ENCODE data around the gene INSIG1. TPM values are rescaled to one million over a fixed set of nuclear protein-coding genes. Genes with fewer than 3 reads are reported as not detected.

INSIG1 gene
- total and polyA plus RNA-seq, 10 donors = 15.8 to 61.8 (median 27.7) TPM

GRCh38 chr7:155317114-155317434 is 19.4 kb downstream of the INSIG1 start:
- TF ChIP-seq POLR2A (IDR thresholded peaks at IDR 0.05) (no peak), CTCF (IDR thresholded peaks at IDR 0.05 in 8 of 11, conservative IDR thresholded peaks at IDR 0.05 in 3 of 11) (no peak), POLR2AphosphoS5 (IDR thresholded peaks at IDR 0.05) (no peak)
- Histone ChIP-seq H3K36me3 (no peaks in the 10 kb centered on the region), H3K27ac (no peak overlapping the region), H3K27me3 (replicated peaks in 1 of 7) (peaks cover 0 to 6% (median 0%) of the 10 kb centered on the region in 7 donors), H3K9me3 (no peaks in the 10 kb centered on the region), H3K4me3 (no peak overlapping the region), H3K4me1 (no peaks in the 10 kb centered on the region)
- no peak for DNase-seq
- intact Hi-C loops (cut with DNase I; ENCODE audit: low total_unique reads) = no loop called here
- 67 to 100% (median 94%) methylated on average over 3 of the region's 3 CpGs for WGBS, 5 donors

GRCh38 chr7:155318245-155318644 is 20.6 kb downstream of the INSIG1 start:
- no peaks in the 10 kb centered on the region for H3K4me1 ChIP-seq
- WGBS, 5 donors = 93 to 98% (median 96%) methylated on average over 3 of the region's 3 CpGs
- peaks cover 0 to 10% (median 2%) of the 10 kb centered on the region in 8 donors for H3K9me3 ChIP-seq
- intact Hi-C loops (cut with DNase I; ENCODE audit: low total_unique reads) = no loop called here
- no peak for DNase-seq
- TF ChIP-seq POLR2A (IDR thresholded peaks at IDR 0.05) (no peak), CTCF (IDR thresholded peaks at IDR 0.05 in 8 of 11, conservative IDR thresholded peaks at IDR 0.05 in 3 of 11) (no peak), POLR2AphosphoS5 (IDR thresholded peaks at IDR 0.05) (no peak)
- no peak overlapping the region for H3K27ac ChIP-seq
- H3K4me3 ChIP-seq = no peak overlapping the region
- peaks cover 0 to 6% (median 0%) of the 10 kb centered on the region in 7 donors for H3K27me3 ChIP-seq (replicated peaks in 1 of 7)
- no peaks in the 10 kb centered on the region for H3K36me3 ChIP-seq

GRCh38 chr7:155322530-155322929 is 24.9 kb downstream of the INSIG1 start:
- Histone ChIP-seq H3K27me3 (replicated peaks in 1 of 7) (peaks cover 0 to 27% (median 0%) of the 10 kb centered on the region in 7 donors), H3K36me3 (no peaks in the 10 kb centered on the region), H3K27ac (no peak overlapping the region), H3K4me1 (no peaks in the 10 kb centered on the region), H3K4me3 (no peak overlapping the region), H3K9me3 (peaks cover 0 to 20% (median 4%) of the 10 kb centered on the region in 8 donors)
- intact Hi-C loops (cut with DNase I; ENCODE audit: low total_unique reads) = no loop called here
- DNase-seq = no peak
- no peak for TF ChIP-seq CTCF (IDR thresholded peaks at IDR 0.05 in 8 of 11, conservative IDR thresholded peaks at IDR 0.05 in 3 of 11)
- no peak for TF ChIP-seq POLR2A (IDR thresholded peaks at IDR 0.05)
- TF ChIP-seq POLR2AphosphoS5 (IDR thresholded peaks at IDR 0.05) = no peak
- 61 to 72% (median 71%) methylated on average over 9 to 10 of the region's 10 CpGs for WGBS, 5 donors

- no peak for TF ChIP-seq POLR2A (IDR thresholded peaks at IDR 0.05)
- TF ChIP-seq CTCF (IDR thresholded peaks at IDR 0.05 in 8 of 11, conservative IDR thresholded peaks at IDR 0.05 in 3 of 11) = no peak
- no peak for TF ChIP-seq POLR2AphosphoS5 (IDR thresholded peaks at IDR 0.05)
- no peak for DNase-seq
- peaks cover 0 to 32% (median 0%) of the 10 kb centered on the region in 7 donors for H3K27me3 ChIP-seq (replicated peaks in 1 of 7)
- intact Hi-C loops (cut with DNase I; ENCODE audit: low total_unique reads) = no loop called here
- no peak overlapping the region for H3K27ac ChIP-seq
- H3K9me3 ChIP-seq = peaks cover 0 to 20% (median 4%) of the 10 kb centered on the region in 8 donors
- H3K4me1 ChIP-seq = no peaks in the 10 kb centered on the region
- no peak overlapping the region for H3K4me3 ChIP-seq
- H3K36me3 ChIP-seq = no peaks in the 10 kb centered on the region
Observed at GRCh38 chr7:155323001-155323638, 25.4 kb downstream of the INSIG1 start.
